K562 (cell line): ENCODE measurements around the gene TBC1D16. TPM values are rescaled to one million over a fixed set of nuclear protein-coding genes. Genes with fewer than 3 reads are reported as not detected.

ENCODE experiments used
- ATAC-seq: fragments of 200-7000 bp; cut with Tn5 transposase; 3 replicates; pipeline ENCODE4 v1.9.1; 2020; ENCODE audit warnings: moderate library complexity
- BruUV-seq: library from RNA; stranded (reverse); fragments of 400-500 nt; replicated peaks from 2 replicates; lab custom pipeline; 2021; lab: Mats Ljungman, UMichigan
- CTCF ChIA-PET: fragments of 300-600 bp; formaldehyde crosslinking; extraction: SDS; loops from one replicate; lab custom pipeline; 2021; ENCODE audit warnings: low intra/inter-chr PET ratio; lab: Yijun Ruan, JAX
- POLR2A ChIA-PET: fragments of 300-600, 350-650 bp; sonication (Branson Sonifier 250); formaldehyde crosslinking; extraction: SDS; loops from one replicate; lab custom pipeline; 2021; ENCODE audit warnings: antibody characterized with exemption, inconsistent platforms; lab: Yijun Ruan, JAX
- DNase-seq, 4 experiments: peaks; one replicate each; pipeline versions ENCODE4 v3.0.0 to v3.0.0-alpha.2; 2011 to 2018; ENCODE audit warnings: low spot score in 3 of 4, mixed read lengths in 3 of 4; ENCODE audit errors: extremely low read depth in 1 of 4
- FAIRE-seq: peaks from 2 replicates; lab custom pipeline; 2011; peaks lifted over from hg19 to GRCh38; lab: Jason Lieb, UNC
- H2AFZ ChIP-seq: 2 replicates; pipeline ENCODE4 v1.6.0; 2011; ENCODE audit warnings: low read depth, low read length, control low read depth, inconsistent platforms
- H3K27ac ChIP-seq: fragments of 200-600 bp; 3 replicates; pipeline ENCODE4 v1.8.0; 2011; ENCODE audit warnings: low read depth, mild to moderate bottlenecking, control low read depth, inconsistent platforms, low read length, moderate library complexity, mixed read lengths; ENCODE audit errors: extremely low read depth
- H3K27me3 ChIP-seq, 2 experiments: fragments of 300-600 bp in 1 of 2; 2 replicates in 1 of 2; 3 replicates in 1 of 2; pipeline versions ENCODE4 v1.6.0 to v1.8.0; 2011; ENCODE audit warnings: inconsistent platforms in 2 of 2, low read length in 2 of 2, mild to moderate bottlenecking in 1 of 2, mixed read lengths in 1 of 2, moderate library complexity in 1 of 2; ENCODE audit not compliant: control insufficient read depth in 2 of 2, insufficient read depth in 2 of 2
- H3K36me3 ChIP-seq: fragments of 300-600 bp; 3 replicates; pipeline ENCODE4 v1.8.0; 2011; ENCODE audit warnings: mild to moderate bottlenecking, low read length, inconsistent platforms; ENCODE audit not compliant: control insufficient read depth, insufficient read depth
- H3K4me1 ChIP-seq, 2 experiments: fragments of 200-600 bp in 1 of 2; replicated peaks in 1 of 2; 2 replicates in 1 of 2; 3 replicates in 1 of 2; pipeline versions ENCODE4 v1.5.1 to v1.8.0; 2011; ENCODE audit warnings: inconsistent platforms in 2 of 2, low read length in 2 of 2, mild to moderate bottlenecking in 1 of 2, mixed read lengths in 1 of 2, moderate library complexity in 1 of 2; ENCODE audit not compliant: control insufficient read depth in 2 of 2, insufficient read depth in 2 of 2
- H3K4me2 ChIP-seq: 2 replicates; pipeline ENCODE4 v1.6.1; 2011; ENCODE audit warnings: low read length, control low read depth, inconsistent platforms, mixed read lengths; ENCODE audit not compliant: insufficient read depth
- H3K4me3 ChIP-seq: fragments of 200-600 bp; sonication (generic), shearing (Covaris generic); 2 replicates; pipeline ENCODE4 v1.5.1; 2016; ENCODE audit warnings: control low read depth, inconsistent platforms
- H3K79me2 ChIP-seq: fragments of 200-600 bp; 3 replicates; pipeline ENCODE4 v1.8.0; 2011; ENCODE audit warnings: low read length, inconsistent platforms; ENCODE audit not compliant: control insufficient read depth, insufficient read depth
- H3K9ac ChIP-seq, 2 experiments: 2 replicates each; pipeline versions ENCODE4 v1.6.0 to v1.6.1; 2011; ENCODE audit warnings: low read depth in 2 of 2, low read length in 2 of 2, control low read depth in 1 of 2, inconsistent platforms in 1 of 2, mild to moderate bottlenecking in 1 of 2, mixed read lengths in 1 of 2; ENCODE audit not compliant: insufficient read depth in 1 of 2
- H3K9me1 ChIP-seq: one replicate; pipeline ENCODE4 v1.6.0; 2011; ENCODE audit warnings: inconsistent platforms, mild to moderate bottlenecking, low read length, moderate library complexity; ENCODE audit not compliant: control insufficient read depth, insufficient read depth
- H3K9me3 ChIP-seq: replicated peaks from 2 replicates; pipeline ENCODE4 v1.5.1; 2011; ENCODE audit warnings: low read depth, low read length, inconsistent platforms; ENCODE audit not compliant: control insufficient read depth, insufficient read depth
- H4K20me1 ChIP-seq: replicated peaks from 2 replicates; pipeline ENCODE4 v1.6.1; 2011; ENCODE audit warnings: low read length, inconsistent platforms, mixed read lengths; ENCODE audit not compliant: control insufficient read depth, insufficient read depth
- HBP1 ChIP-seq: fragments of 450-650 bp; formaldehyde crosslinking; IDR thresholded peaks from 2 replicates; pipeline ENCODE4 v1.4.0; 2022; ENCODE audit warnings: missing genetic modification characterization
- JUNB ChIP-seq: fragments of 450-650 bp; formaldehyde crosslinking; conservative IDR thresholded peaks from 2 replicates; pipeline ENCODE4 v1.4.0; 2020; ENCODE audit warnings: mild to moderate bottlenecking
- KAT2B ChIP-seq: IDR thresholded peaks from one replicate; pipeline ENCODE4 v1.6.1; 2012; ENCODE audit warnings: low read depth, mild to moderate bottlenecking, control low read depth, inconsistent platforms, low read length, moderate library complexity
- KHSRP ChIP-seq: fragments of 450-650 bp; IDR thresholded peaks from 2 replicates; pipeline ENCODE4 v1.6.1; 2017
- LARP7 ChIP-seq: fragments of 450-650 bp; IDR thresholded peaks from 2 replicates; pipeline ENCODE4 v1.6.1; 2016
- MAFG ChIP-seq: fragments of 450-650 bp; conservative IDR thresholded peaks from 2 replicates; pipeline ENCODE4 v1.6.1; 2016; ENCODE audit warnings: missing genetic modification characterization, missing compliant biosample characterization
- MCM2 ChIP-seq: fragments of 450-650 bp; IDR thresholded peaks from 2 replicates; pipeline ENCODE4 v1.6.1; 2017; ENCODE audit warnings: low read depth, mild to moderate bottlenecking
- NUFIP1 ChIP-seq: fragments of 450-650 bp; IDR thresholded peaks from 2 replicates; pipeline ENCODE4 v1.6.1; 2018; ENCODE audit not compliant: partially characterized antibody
- PHTF2 ChIP-seq: fragments of 250-450 bp; sonication (Bioruptor Pico); IDR thresholded peaks from 2 replicates; pipeline ENCODE4 v1.5.0; 2021; ENCODE audit warnings: mild to moderate bottlenecking
- PKNOX1 ChIP-seq: fragments of 450-650 bp; IDR thresholded peaks from 2 replicates; pipeline ENCODE4 v1.6.1; 2016
- SMARCA4 ChIP-seq: fragments of 450-650 bp; IDR thresholded peaks from 2 replicates; pipeline ENCODE4 v1.6.1; 2016
- TBP ChIP-seq: optimal IDR thresholded peaks from 2 replicates; pipeline ENCODE3; 2011; ENCODE audit warnings: low read depth, low read length, improper control_type of control experiment
- ZNF184 ChIP-seq: sonication (generic); formaldehyde crosslinking; IDR thresholded peaks from 2 replicates; pipeline ENCODE4 v1.5.0; 2020; ENCODE audit warnings: missing genetic modification reagents
- ZNF197 ChIP-seq: fragments of 200-800 bp; sonication (Bioruptor generic); IDR thresholded peaks from 2 replicates; pipeline ENCODE4 v1.6.1; 2016; ENCODE audit warnings: low read depth, missing genetic modification characterization, missing compliant biosample characterization
- ZNF212 ChIP-seq: fragments of 450-650 bp; formaldehyde crosslinking; IDR thresholded peaks from 2 replicates; pipeline ENCODE4 v1.4.0; 2020; ENCODE audit warnings: mild to moderate bottlenecking
- ZNF507 ChIP-seq: conservative IDR thresholded peaks from 2 replicates; pipeline ENCODE4 v1.6.1; 2017; ENCODE audit warnings: missing genetic modification characterization, missing compliant biosample characterization
- ZNF561 ChIP-seq: fragments of 450-650 bp; formaldehyde crosslinking; conservative IDR thresholded peaks from 2 replicates; pipeline ENCODE4 v1.4.0; 2020; ENCODE audit warnings: mild to moderate bottlenecking, moderate library complexity
- ZNF583 ChIP-seq: fragments of 250-450 bp; sonication (Bioruptor Pico); IDR thresholded peaks from 2 replicates; pipeline ENCODE4 v1.4.0; 2020
- WGBS: fragments of 100-300 bp; shearing (Covaris generic); methylation state at CpG from one replicate; pipeline ENCODE4 v1.1.6; 2016; ENCODE audit warnings: low coverage, mixed read lengths; ENCODE audit not compliant: insufficient coverage; ENCODE audit errors: missing lambda C conversion rate; 5-methylcytosine and 5-hydroxymethylcytosine counted together
- in situ Hi-C: fragments of 300-500 bp; cut with MboI; formaldehyde crosslinking; loops from 4 replicates; pipeline ENCODE4 v1.15.0; 2018; ENCODE audit warnings: inconsistent platforms, mixed read lengths
- intact Hi-C: fragments of 100-400 bp; cut with micrococcal nuclease; formaldehyde crosslinking; loops from 2 replicates; pipeline ENCODE4 v1.14.2; 2022
- polyA plus RNA-seq, 8 experiments: library from polyadenylated mRNA; depleted of rRNA in 4 of 8; stranded (reverse) in 5 of 8; unstranded in 3 of 8; fragments of >200 nt; fragmentation: Nextera tagmentation in 2 of 8; fragmentation: Illumina TruSeq in 1 of 8; extraction: Ambion mirVana in 2 of 8; extraction: Trizol in 1 of 8; gene quantifications; 2 replicates each; pipeline versions ENCODE4 v1.2.1 to v1.2.3, GENCODE V29; 2011 to 2014; ENCODE audit warnings: inconsistent platforms in 1 of 8, missing spikeins in 1 of 8
- total RNA-seq, 7 experiments: library from RNA; depleted of rRNA in 6 of 7; stranded (reverse); fragments of >200 nt in 6 of 7; fragmentation: Illumina TruSeq in 2 of 7; extraction: Trizol in 2 of 7; gene quantifications; 2 replicates each; pipeline versions ENCODE4 v1.2.1 to v1.2.3, GENCODE V29; 2011 to 2021; ENCODE audit warnings: low replicate concordance in 1 of 7

Gene TBC1D16
- total and polyA plus RNA-seq, 9 of the 15 experiments (the other 6 are each of a cell fraction or from before 2014, with no cell fraction given) = 0.01 to 0.20 (median 0.03) TPM; not detected in 1

GRCh38 chr17:80047176-80047575 lies 11.5 kb upstream of the TBC1D16 start:
- intact Hi-C loops = no loop called here
- H3K36me3 ChIP-seq = no peaks in the 10 kb centered on the region
- no TSS peak for BruUV-seq
- H3K4me3 ChIP-seq = no peak overlapping the region
- no peaks in the 10 kb centered on the region for H3K4me1 ChIP-seq
- TF ChIP-seq MAFG (tag) (no peak), PKNOX1 (no peak), NUFIP1 (no peak), TBP (no peak), ZNF197 (CRISPR knock-in tag) (no peak), LARP7 (no peak), ZNF507 (no peak), HBP1 (CRISPR knock-in tag) (no peak), ZNF561 (CRISPR knock-in tag) (no peak), KAT2B (no peak), SMARCA4 (no peak), JUNB (CRISPR knock-in tag) (no peak), ZNF184 (CRISPR knock-in tag) (no peak), KHSRP (no peak), ZNF212 (CRISPR knock-in tag) (no peak), MCM2 (no peak), PHTF2 (CRISPR knock-in tag) (no peak), ZNF583 (CRISPR knock-in tag) (no peak)
- TF ChIP-seq, all 486 proteins: peak for 0
- 7% methylated on average over 11 of the region's 11 CpGs for WGBS
- peaks cover 50 to 88% of the 10 kb centered on the region in 2 experiments for H3K27me3 ChIP-seq
- no peak overlapping the region for H2AFZ ChIP-seq
- DNase-seq = no peak
- H3K9ac ChIP-seq = no peak overlapping the region; a peak in 1 of 4 replicates
- H3K79me2 ChIP-seq = no peaks in the 10 kb centered on the region
- CTCF ChIA-PET = no interaction called here
- no peak for FAIRE-seq
- POLR2A ChIA-PET = no interaction called here
- ATAC-seq = no peak
- no peak overlapping the region for H3K27ac ChIP-seq
- H3K4me2 ChIP-seq = no peak overlapping the region
- H4K20me1 ChIP-seq = no peaks in the 10 kb centered on the region
- in situ Hi-C loops = no loop called here
- H3K9me1 ChIP-seq = no peaks in the 10 kb centered on the region
- no peaks in the 10 kb centered on the region for H3K9me3 ChIP-seq
